GM23248 (cell line): ENCODE measurements around the gene SHROOM3. TPM values are rescaled to one million over a fixed set of nuclear protein-coding genes. Genes with fewer than 3 reads are reported as not detected.

ENCODE experiments used
- DNase-seq: peaks from one replicate; pipeline ENCODE4 v3.0.0-alpha.2; 2015
- H2AFZ ChIP-seq: fragments of 200-600 bp; sonication (generic); 2 replicates; pipeline ENCODE4 v1.6.1; 2016; ENCODE audit warnings: antibody characterized with exemption
- H3F3A ChIP-seq: fragments of 200-600 bp; sonication (generic); 2 replicates; pipeline ENCODE4 v1.6.1; 2016; ENCODE audit warnings: mild to moderate bottlenecking, antibody characterized with exemption, mixed run types; ENCODE audit not compliant: insufficient read depth
- H3K27ac ChIP-seq: fragments of 200-600 bp; sonication (generic); 2 replicates; pipeline ENCODE4 v1.5.1; 2016; ENCODE audit warnings: mild to moderate bottlenecking
- H3K27me3 ChIP-seq: fragments of 200-600 bp; sonication (generic); replicated peaks from 2 replicates; pipeline ENCODE4 v1.6.1; 2016; ENCODE audit warnings: mild to moderate bottlenecking; ENCODE audit not compliant: insufficient read depth
- H3K36me3 ChIP-seq: fragments of 200-600 bp; sonication (generic); 2 replicates; pipeline ENCODE4 v1.6.1; 2016; ENCODE audit warnings: low read depth, mild to moderate bottlenecking
- H3K4me1 ChIP-seq: fragments of 200-600 bp; sonication (generic); 2 replicates; pipeline ENCODE4 v1.6.1; 2016; ENCODE audit warnings: mild to moderate bottlenecking; ENCODE audit not compliant: insufficient read depth
- H3K4me2 ChIP-seq: fragments of 200-600 bp; sonication (generic); one replicate; pipeline ENCODE4 v1.6.1; 2016; ENCODE audit warnings: mild to moderate bottlenecking; ENCODE audit not compliant: unreplicated experiment
- H3K4me3 ChIP-seq: fragments of 200-600 bp; sonication (generic); 2 replicates; pipeline ENCODE4 v1.5.1; 2016; ENCODE audit warnings: mild to moderate bottlenecking
- H3K79me2 ChIP-seq: fragments of 200-600 bp; sonication (generic); 2 replicates; pipeline ENCODE4 v1.6.1; 2016; ENCODE audit warnings: mild to moderate bottlenecking; ENCODE audit not compliant: insufficient read depth
- H3K9ac ChIP-seq: fragments of 200-600 bp; sonication (generic); 2 replicates; pipeline ENCODE4 v1.6.1; 2016; ENCODE audit warnings: mild to moderate bottlenecking
- H3K9me2 ChIP-seq: fragments of 200-600 bp; sonication (generic); 2 replicates; pipeline ENCODE4 v1.6.1; 2016; ENCODE audit warnings: mixed run types, mild to moderate bottlenecking, moderate library complexity; ENCODE audit not compliant: insufficient read depth
- H3K9me3 ChIP-seq: fragments of 200-600 bp; sonication (generic); one replicate; pipeline ENCODE4 v1.6.1; 2017; ENCODE audit warnings: low read depth
- H4K20me1 ChIP-seq: fragments of 200-600 bp; sonication (generic); 2 replicates; pipeline ENCODE4 v1.6.0; 2016; ENCODE audit not compliant: insufficient read depth
- EZH2 ChIP-seq: fragments of 200-600 bp; sonication (generic); IDR thresholded peaks from 2 replicates; pipeline ENCODE4 v1.6.1; 2018; ENCODE audit warnings: antibody characterized with exemption, mild to moderate bottlenecking; ENCODE audit not compliant: insufficient read depth, poor library complexity, severe bottlenecking
- EZH2phosphoT487 ChIP-seq: fragments of 200-600 bp; sonication (generic); IDR thresholded peaks from 2 replicates; pipeline ENCODE4 v1.6.1; 2018; ENCODE audit warnings: antibody characterized with exemption, moderate library complexity, mild to moderate bottlenecking, low read depth; ENCODE audit not compliant: insufficient read depth
- WGBS, 2 experiments: methylation state at CpG; one replicate each; pipeline ENCODE4 v1.1.6; 2015 to 2017; ENCODE audit warnings: low lambda C conversion rate in 2 of 2, low coverage in 1 of 2; ENCODE audit errors: missing lambda C conversion rate in 2 of 2; 5-methylcytosine and 5-hydroxymethylcytosine counted together
- in situ Hi-C: fragments of 300-500 bp; cut with MboI; formaldehyde crosslinking; loops from 2 replicates; pipeline ENCODE4 v1.15.0; 2020
- polyA plus RNA-seq: library from polyadenylated mRNA; unstranded; fragments of >200 nt; fragmentation: Nextera tagmentation; extraction: Ambion mirVana; gene quantifications from 2 replicates; pipeline ENCODE4 v1.2.1, GENCODE V29; 2016
- total RNA-seq: library from RNA; depleted of rRNA; stranded (reverse); fragments of >200 nt; shearing (Covaris generic); gene quantifications from 2 replicates; pipeline ENCODE4 v1.2.3, GENCODE V29; 2014

Gene SHROOM3
- total and polyA plus RNA-seq, 2 experiments from 2014 or later: 9.7 to 44.6 TPM

- no peak overlapping the region for H3K27ac ChIP-seq
Measured at GRCh38 chr4:76696109-76696508, 261.1 kb downstream of the SHROOM3 start.

GRCh38 chr4:76697129-76697803 is 262.2 kb downstream of the SHROOM3 start:
- Histone ChIP-seq H3K27me3 (no peaks in the 10 kb centered on the region), H3K4me2 (no peak overlapping the region), H3F3A (no peaks in the 10 kb centered on the region), H3K9me2 (no peaks in the 10 kb centered on the region; the same call in 1 of the 2 replicates), H4K20me1 (no peaks in the 10 kb centered on the region), H3K36me3 (no peaks in the 10 kb centered on the region), H3K27ac (no peak overlapping the region), H3K4me1 (peaks cover 5% of the 10 kb centered on the region; the same call in 1 of the 2 replicates), H3K9me3 (no peaks in the 10 kb centered on the region), H2AFZ (no peak overlapping the region), H3K9ac (no peak overlapping the region), H3K79me2 (peaks cover 100% of the 10 kb centered on the region), H3K4me3 (no peak overlapping the region)
- 88 to 94% methylated on average over 3 of the region's 3 CpGs for WGBS, 2 experiments
- DNase-seq: no peak
- in situ Hi-C loops: no loop called here
- TF ChIP-seq EZH2phosphoT487: no peak
- TF ChIP-seq EZH2: no peak

More at GRCh38 chr4:76696109-76696508, 261.1 kb downstream of the SHROOM3 start:
- Histone ChIP-seq H3K4me3 (no peak overlapping the region), H3K4me2 (no peak overlapping the region), H3F3A (no peaks in the 10 kb centered on the region), H3K79me2 (peaks cover 100% of the 10 kb centered on the region), H3K9me3 (no peaks in the 10 kb centered on the region), H3K4me1 (peaks cover 12% of the 10 kb centered on the region), H3K9ac (no peak overlapping the region), H4K20me1 (no peaks in the 10 kb centered on the region), H3K9me2 (no peaks in the 10 kb centered on the region; the same call in 1 of the 2 replicates), H3K27me3 (no peaks in the 10 kb centered on the region), H3K36me3 (no peaks in the 10 kb centered on the region), H2AFZ (no peak overlapping the region)
- DNase-seq: peak; percentile 57
- in situ Hi-C loops: no loop called here
- WGBS, 2 experiments: 68 to 70% methylated on average over 7 of the region's 7 CpGs
- no peak for TF ChIP-seq EZH2
- no peak for TF ChIP-seq EZH2phosphoT487

- Histone ChIP-seq H3K9me2 (no peaks in the 10 kb centered on the region), H3K4me1 (peaks cover 12% of the 10 kb centered on the region), H3K27me3 (no peaks in the 10 kb centered on the region), H3K4me2 (no peak overlapping the region), H3K9ac (no peak overlapping the region), H3K36me3 (no peaks in the 10 kb centered on the region), H3K27ac (no peak overlapping the region), H4K20me1 (no peaks in the 10 kb centered on the region), H3K4me3 (no peak overlapping the region), H2AFZ (no peak overlapping the region), H3F3A (peaks cover 6% of the 10 kb centered on the region), H3K9me3 (no peaks in the 10 kb centered on the region), H3K79me2 (peaks cover 99% of the 10 kb centered on the region)
- TF ChIP-seq EZH2 (no peak), EZH2phosphoT487 (no peak)
- in situ Hi-C loops: no loop called here
- no peak for DNase-seq
- 96 to 97% methylated on average over 1 of the region's 1 CpG for WGBS, 2 experiments
Measured at GRCh38 chr4:76698141-76698540, 263.1 kb downstream of the SHROOM3 start.

GRCh38 chr4:76699751-76700310 is 264.8 kb downstream of the SHROOM3 start:
- no peak for DNase-seq
- Histone ChIP-seq H2AFZ (no peak overlapping the region), H3K4me3 (no peak overlapping the region), H3K9ac (no peak overlapping the region), H3K4me1 (peaks cover 29% of the 10 kb centered on the region), H3K9me3 (no peaks in the 10 kb centered on the region), H3K79me2 (peaks cover 83% of the 10 kb centered on the region), H4K20me1 (no peaks in the 10 kb centered on the region), H3K9me2 (no peaks in the 10 kb centered on the region), H3K27me3 (no peaks in the 10 kb centered on the region), H3F3A (peaks cover 23% of the 10 kb centered on the region), H3K27ac (no peak overlapping the region), H3K4me2 (no peak overlapping the region), H3K36me3 (no peaks in the 10 kb centered on the region)
- TF ChIP-seq EZH2phosphoT487 (no peak), EZH2 (no peak)
- in situ Hi-C loops: no loop called here
- WGBS, 2 experiments: 57 to 75% methylated on average over 4 of the region's 4 CpGs
